AG09319 (cell line): ENCODE results near the gene SPON1.
"Not testable (repeated sequence)": the region's sequence is repeated elsewhere in the genome, so short reads cannot be mapped to it uniquely, and the experiment has no call there.

Source experiments
- DNase-seq: peaks from one replicate; pipeline ENCODE4 v3.0.0-alpha.2; 2010; ENCODE audit warnings: low read depth; ENCODE audit errors: extremely low read depth
- TF ChIP-seq, protein P1 (sequence below): IDR thresholded peaks from 2 replicates; pipeline ENCODE4 v1.5.1; 2011; ENCODE audit warnings: low read depth, mild to moderate bottlenecking, inconsistent platforms, low read length, moderate library complexity

Gene SPON1

DNA sequence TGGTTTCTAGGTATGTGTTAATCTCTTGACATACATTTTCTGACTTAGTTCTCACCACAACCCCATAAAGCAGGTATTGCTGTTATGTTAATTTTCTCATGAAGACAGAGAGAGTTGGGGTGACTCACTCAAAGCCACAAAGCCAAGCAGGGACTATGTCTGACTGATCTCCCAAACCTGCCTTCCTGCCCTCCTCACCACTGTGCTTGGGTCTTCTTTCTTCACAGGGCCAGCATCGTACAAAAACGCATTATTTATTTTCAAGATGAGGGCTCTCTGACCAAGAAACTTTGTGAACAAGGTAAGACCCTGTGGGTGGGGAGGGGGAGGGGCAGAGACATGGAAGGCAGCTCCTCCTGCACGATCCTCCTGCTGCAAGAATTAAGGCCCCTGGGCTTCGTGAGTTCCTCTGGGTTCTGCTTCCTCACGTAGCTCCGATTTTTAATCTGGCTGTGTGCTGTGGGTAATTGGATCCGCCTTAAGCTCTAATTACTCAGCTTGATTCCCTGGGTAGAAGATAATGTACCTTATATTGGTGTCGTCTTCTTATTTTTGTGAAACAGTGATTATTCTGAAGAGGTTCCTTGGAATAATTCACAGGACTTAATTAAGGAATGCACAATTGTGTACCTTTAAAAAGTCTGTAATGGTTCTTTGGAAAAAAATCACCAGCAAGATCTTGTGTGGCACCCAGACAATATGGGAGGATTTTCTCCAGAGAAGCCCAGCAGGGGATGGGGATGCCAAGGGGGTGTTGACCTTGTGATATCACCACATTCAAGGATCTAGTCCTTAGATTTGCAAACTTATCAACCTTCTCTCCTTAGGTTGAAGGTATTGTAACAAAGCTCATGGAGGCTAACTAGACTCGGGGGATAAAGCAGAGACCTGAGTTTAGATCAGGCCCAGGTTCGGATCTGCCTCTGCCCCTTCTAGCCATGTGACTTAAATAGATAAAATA is 112.9 kb downstream of the SPON1 start:
- TF ChIP-seq, protein P1, sequence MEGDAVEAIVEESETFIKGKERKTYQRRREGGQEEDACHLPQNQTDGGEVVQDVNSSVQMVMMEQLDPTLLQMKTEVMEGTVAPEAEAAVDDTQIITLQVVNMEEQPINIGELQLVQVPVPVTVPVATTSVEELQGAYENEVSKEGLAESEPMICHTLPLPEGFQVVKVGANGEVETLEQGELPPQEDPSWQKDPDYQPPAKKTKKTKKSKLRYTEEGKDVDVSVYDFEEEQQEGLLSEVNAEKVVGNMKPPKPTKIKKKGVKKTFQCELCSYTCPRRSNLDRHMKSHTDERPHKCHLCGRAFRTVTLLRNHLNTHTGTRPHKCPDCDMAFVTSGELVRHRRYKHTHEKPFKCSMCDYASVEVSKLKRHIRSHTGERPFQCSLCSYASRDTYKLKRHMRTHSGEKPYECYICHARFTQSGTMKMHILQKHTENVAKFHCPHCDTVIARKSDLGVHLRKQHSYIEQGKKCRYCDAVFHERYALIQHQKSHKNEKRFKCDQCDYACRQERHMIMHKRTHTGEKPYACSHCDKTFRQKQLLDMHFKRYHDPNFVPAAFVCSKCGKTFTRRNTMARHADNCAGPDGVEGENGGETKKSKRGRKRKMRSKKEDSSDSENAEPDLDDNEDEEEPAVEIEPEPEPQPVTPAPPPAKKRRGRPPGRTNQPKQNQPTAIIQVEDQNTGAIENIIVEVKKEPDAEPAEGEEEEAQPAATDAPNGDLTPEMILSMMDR = no peak
- DNase-seq = no peak

DNA sequence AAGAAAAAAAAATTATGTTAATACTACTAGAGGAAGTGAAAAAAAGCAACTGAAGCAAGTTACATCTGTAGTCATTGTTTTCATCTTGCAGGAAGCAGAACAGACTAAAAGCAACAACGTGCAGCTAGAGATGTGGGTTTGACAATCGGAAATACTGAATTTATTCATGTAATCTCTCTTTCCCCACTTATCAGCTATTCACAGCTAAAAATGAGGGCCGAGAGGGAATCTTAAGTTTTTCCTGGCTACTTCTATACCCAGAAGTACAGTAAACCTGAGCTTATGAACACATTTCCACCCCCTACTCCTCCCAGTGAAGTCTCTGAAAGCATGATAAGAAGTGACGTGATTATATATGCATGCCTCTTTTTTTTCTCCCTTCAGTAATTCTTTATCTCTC is 116.5 kb downstream of the SPON1 start:
- TF ChIP-seq, protein P1 = no peak

DNA sequence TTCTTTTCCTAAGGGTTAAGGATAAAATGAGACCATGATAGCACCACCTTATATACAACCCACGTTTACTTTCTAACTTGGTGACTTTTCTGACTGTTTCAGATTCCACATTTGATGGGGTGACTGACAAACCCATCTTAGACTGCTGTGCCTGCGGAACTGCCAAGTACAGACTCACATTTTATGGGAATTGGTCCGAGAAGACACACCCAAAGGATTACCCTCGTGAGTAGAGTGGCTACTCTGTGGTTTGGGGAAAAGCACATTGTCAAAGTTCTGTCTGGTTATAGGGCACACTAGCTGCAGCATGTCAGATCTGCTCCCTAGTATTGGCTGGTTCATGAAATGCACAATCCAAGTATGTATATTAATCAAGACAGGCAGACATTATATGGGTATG is 117.3 kb downstream of the SPON1 start:
- TF ChIP-seq, protein P1 = no peak
- DNase-seq = no peak

More for the DNA sequence above, 116.5 kb downstream of the SPON1 start:
- DNase-seq = no peak

DNA sequence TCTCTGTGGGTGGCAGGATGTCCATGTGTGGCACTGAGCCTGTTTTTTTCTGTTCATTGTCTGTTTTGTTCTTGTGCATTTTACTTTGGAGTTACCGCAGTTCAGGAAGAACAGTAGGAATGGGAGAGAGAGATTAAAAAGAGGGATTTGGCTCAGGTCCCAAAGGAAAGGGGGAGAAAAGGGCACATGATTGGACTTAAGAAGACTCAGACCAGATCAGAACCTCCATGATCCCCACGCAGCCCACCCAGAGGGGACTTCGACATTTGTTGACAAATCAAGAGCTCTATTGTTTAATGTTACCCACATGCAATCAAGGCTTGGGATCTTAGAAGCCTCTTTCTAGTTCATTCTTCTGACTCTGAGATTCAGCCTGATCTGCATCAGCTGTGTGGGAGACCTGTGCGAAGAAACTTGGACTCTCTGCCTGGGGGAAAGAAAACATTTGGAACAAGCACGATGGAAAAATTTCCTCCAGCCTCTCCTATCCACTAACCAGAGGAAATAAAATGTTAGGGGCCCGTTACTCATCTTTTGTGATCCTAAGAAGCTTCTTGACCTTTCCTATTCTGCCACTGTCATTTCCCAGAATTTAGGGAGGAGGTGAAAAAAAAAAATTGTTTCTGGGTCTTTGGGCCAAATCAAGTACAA is 119.2 kb downstream of the SPON1 start:
- TF ChIP-seq, protein P1 = no peak
- DNase-seq = no peak

DNA sequence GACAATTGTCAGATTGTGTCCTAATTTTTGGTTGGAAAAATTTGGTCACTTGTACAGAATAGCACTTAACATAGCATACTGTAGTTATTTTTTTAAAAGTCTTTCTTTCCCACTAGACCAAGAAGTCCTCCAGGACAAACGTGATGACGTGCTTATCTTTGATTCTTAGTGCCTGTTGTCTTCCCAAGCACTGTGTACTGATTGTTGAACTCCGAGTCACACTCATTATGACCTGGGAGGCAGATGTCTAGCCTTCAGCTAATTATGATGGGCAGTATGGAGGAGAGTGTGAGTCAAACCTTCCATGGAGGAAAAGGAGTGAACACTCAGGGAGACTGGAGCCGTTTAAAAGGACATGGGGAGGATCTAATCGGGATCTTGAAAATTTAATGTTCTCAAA is 119.8 kb downstream of the SPON1 start:
- TF ChIP-seq, protein P1 = no peak
- DNase-seq = no peak

DNA sequence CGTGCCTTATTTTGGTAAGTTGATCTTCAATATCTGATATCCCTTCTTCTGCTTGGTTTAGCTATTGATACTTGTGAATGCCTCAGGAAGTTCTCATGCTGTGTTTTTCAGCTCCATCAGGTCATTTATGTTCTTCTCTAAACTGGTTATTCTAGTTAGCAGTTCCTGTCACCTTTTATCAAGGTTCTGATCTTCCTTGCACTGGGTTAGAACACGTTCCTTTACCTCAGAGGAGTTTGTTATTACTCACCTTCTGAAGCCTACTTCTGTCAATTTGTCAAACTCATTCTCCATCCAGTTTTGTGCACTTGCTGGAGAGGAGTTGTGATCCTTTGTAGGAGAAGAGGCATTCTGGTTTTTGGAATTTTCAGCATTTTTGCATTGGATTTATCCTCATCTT is 126.3 kb downstream of the SPON1 start:
- not testable (repeated sequence) for DNase-seq

DNA sequence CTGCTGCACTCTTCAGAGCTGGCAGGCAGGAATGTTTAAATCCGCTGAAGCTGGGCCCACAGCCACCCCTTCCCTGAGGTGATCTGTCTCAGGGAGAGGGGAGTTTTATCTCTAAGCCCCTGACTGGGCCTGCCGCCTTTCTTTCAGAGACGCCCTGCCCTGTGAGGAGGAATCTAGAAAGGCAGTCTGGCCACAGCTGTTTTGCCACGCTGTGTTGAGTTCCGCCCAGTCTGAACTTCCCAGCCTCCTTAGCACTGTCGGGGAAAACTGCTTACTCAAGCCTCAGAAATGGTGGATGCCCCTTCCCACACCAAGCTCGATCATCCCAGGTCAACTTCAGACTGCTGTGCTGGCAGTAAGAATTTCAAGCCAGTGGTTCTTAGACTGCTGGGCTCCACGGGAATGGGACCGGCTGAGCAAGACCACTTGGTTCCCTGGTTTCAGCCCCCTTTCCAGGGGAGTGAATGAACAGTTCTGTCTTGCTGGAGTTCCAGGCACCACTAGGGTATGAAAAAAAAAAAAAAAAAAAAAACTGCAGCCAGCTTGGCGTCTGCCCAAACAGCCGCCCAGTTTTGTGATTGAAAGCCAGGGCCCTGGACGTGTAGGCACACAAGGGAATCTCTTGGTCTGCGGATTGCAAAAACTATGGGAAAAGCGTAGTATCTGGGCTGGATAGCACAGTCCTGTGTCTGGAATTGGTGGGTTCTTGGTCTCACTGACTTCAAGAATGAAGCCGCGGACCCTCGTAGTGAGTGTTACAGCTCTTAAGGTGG is 127.4 kb downstream of the SPON1 start:
- DNase-seq = no peak
- TF ChIP-seq, protein P1 = no peak

DNA sequence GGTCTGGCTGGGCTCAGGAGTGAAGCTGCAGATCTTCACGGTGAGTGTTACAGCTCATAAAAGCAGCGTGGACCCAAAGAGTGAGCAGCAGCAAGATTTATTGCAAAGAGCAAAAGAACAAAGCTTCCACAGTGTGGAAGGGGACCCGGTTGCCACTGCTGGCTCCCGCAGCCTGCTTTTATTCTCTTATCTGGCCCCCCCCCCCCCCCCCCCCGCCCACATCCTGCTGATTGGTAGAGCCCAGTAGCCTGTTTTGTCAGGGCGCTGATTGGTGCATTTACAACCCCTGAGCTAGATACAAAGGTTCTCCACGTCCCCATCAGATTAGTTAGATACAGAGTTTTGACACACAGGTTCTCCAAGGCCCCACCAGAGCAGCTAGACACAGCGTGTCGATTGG is 128.1 kb downstream of the SPON1 start:
- not testable (repeated sequence) for DNase-seq
